Hematopoietic multipotent progenitor cell treated with erythropoietin and hydrocortisone succinate and interleukin-3 and kit ligand, for 4 days (in vitro differentiated cells): ENCODE results near the gene GRID1.
A peak's percentile ranks its signal among the peaks of the same experiment; 100 is the strongest.

ENCODE experiments used
- DNase-seq: peaks from one replicate; pipeline ENCODE4 v3.0.0-alpha.2; 2015

Gene GRID1

GRCh38 chr10:85917601-85918000 is 449.0 kb downstream of the GRID1 start:
- DNase-seq, result no peak

- DNase-seq, result no peak
Measured at GRCh38 chr10:85916994-85917573, 449.5 kb downstream of the GRID1 start.

GRCh38 chr10:85916286-85916685 is 450.3 kb downstream of the GRID1 start:
- no peak for DNase-seq

GRCh38 chr10:85915245-85915846 is 451.2 kb downstream of the GRID1 start:
- no peak for DNase-seq

GRCh38 chr10:85914720-85915119 is 451.9 kb downstream of the GRID1 start:
- no peak for DNase-seq

- no peak for DNase-seq
Measured at GRCh38 chr10:85908462-85908861, 458.1 kb downstream of the GRID1 start.

GRCh38 chr10:85902051-85902450 is 464.5 kb downstream of the GRID1 start:
- no peak for DNase-seq

GRCh38 chr10:85901599-85901998 is 465.0 kb downstream of the GRID1 start:
- DNase-seq, result no peak

GRCh38 chr10:85900487-85900886 is 466.1 kb downstream of the GRID1 start:
- no peak for DNase-seq

GRCh38 chr10:85900061-85900460 is 466.5 kb downstream of the GRID1 start:
- DNase-seq, result no peak

- no peak for DNase-seq
Measured at GRCh38 chr10:85891472-85891871, 475.1 kb downstream of the GRID1 start.

- no peak for DNase-seq
Measured at GRCh38 chr10:85888559-85888958, 478.0 kb downstream of the GRID1 start.

- DNase-seq, result no peak
Measured at GRCh38 chr10:85888004-85888403, 478.6 kb downstream of the GRID1 start.

GRCh38 chr10:85874208-85874607 is 492.4 kb downstream of the GRID1 start:
- DNase-seq, result no peak

GRCh38 chr10:85873063-85873462 is 493.5 kb downstream of the GRID1 start:
- DNase-seq, result no peak

GRCh38 chr10:85868627-85869499 is 497.7 kb downstream of the GRID1 start:
- DNase-seq, result no peak

- DNase-seq, result no peak
Measured at GRCh38 chr10:85864868-85865526, 501.6 kb downstream of the GRID1 start.

- DNase-seq, result no peak
Measured at GRCh38 chr10:85864173-85864549, 502.4 kb downstream of the GRID1 start.

GRCh38 chr10:85863301-85864172 is 503.1 kb downstream of the GRID1 start:
- no peak for DNase-seq

- DNase-seq, result peak; percentile 27
Measured at GRCh38 chr10:85862771-85863170, 503.8 kb downstream of the GRID1 start.

GRCh38 chr10:85861513-85862197 is 504.9 kb downstream of the GRID1 start:
- DNase-seq, result no peak

- DNase-seq, result no peak
Measured at GRCh38 chr10:85859859-85860258, 506.7 kb downstream of the GRID1 start.
